DMS153 treated with DMSO at 0.1 percent for 48 hours (cell line): ENCODE results near the gene DHCR7.
A peak's percentile ranks its signal among the peaks of the same experiment; 100 is the strongest.

Experiments
- DNase-seq: peaks from one replicate; lab custom pipeline; 2025; ENCODE audit not compliant: unreplicated experiment; lab: John Stamatoyannopoulos, UW

Gene DHCR7

DNA sequence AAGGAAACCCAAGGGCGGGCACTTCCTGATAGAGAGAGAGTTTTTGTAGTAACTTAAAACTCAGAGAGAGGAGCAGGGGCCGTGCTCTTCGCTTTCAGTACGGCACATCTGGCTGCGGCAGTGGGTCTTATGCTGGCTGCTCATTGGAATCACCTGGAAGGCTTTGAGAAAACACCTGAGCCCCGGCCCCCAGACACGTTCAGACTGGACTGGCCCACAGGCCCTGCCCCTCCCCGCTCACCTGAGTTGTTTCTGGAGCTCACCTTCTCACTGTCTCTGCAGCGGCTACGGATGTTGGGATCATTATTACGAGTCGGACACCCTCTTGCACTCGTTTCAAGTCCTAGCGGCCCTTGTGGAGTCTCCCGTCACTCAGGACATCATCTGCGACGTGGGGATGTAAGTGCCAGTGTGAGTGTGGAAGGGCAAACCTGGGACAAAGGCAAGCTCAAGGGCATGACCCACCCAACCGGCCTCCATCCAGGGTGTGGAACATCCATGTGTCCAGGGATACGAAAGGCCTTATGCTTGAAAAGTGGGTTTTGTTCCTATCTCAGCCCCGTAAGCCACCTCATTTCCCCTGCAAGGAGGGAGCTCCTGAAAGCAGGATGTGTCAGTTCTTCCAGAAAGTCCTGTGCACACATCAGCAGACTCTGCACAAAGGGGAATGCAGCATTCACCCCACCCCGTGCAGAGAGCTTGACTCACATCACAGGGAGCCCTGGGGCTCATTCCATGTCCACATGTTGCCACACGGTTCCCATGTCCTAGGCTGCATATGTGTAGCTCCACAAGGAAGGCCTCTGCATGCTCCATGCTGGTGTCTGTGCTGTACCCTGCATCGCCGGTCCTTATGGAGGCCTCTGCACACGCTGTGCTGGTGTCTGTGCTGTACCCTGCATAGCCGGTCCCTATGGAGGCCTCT, 10.2 kb upstream of the DHCR7 start:
- DNase-seq: no peak

DNA sequence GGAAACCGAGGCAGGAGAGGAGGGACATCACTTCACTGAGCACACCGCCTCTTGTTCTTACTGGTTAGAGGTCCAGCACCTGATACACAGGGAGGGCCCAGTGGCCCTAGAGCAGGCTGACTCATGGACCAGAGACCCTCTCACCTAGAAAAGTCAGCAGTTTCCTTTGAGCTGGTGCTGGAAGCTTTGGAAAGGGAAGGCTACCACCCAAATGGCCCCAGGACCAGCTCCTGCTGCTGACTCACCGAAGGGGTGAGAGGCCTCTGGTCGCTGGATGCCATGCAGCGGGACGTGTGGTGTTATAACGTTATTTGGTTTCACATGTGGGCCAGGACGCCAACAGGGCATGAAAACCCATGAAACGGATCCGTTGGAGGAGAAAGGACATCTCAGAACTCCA, 8.6 kb upstream of the DHCR7 start:
- no peak for DNase-seq

DNA sequence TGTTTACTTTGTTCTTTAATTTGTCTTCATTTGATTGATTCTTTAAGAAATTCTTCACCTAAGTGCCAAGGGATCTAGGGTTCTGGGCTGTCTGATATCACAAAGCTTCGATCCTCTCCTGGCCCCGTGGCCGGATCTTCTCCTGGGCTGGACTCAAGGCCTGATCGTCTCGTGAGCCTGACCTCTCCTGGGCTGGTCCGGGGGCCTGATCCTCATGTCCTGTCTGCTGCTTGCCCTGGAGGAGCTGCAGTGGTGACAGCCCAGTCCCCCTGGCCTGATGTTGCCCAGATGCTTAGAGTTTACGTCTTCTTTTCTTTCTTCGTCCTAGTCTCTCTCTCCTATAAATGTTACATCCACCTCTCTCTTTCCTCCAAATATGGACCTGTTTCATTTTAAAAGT, 8.1 kb upstream of the DHCR7 start:
- DNase-seq: no peak

DNA sequence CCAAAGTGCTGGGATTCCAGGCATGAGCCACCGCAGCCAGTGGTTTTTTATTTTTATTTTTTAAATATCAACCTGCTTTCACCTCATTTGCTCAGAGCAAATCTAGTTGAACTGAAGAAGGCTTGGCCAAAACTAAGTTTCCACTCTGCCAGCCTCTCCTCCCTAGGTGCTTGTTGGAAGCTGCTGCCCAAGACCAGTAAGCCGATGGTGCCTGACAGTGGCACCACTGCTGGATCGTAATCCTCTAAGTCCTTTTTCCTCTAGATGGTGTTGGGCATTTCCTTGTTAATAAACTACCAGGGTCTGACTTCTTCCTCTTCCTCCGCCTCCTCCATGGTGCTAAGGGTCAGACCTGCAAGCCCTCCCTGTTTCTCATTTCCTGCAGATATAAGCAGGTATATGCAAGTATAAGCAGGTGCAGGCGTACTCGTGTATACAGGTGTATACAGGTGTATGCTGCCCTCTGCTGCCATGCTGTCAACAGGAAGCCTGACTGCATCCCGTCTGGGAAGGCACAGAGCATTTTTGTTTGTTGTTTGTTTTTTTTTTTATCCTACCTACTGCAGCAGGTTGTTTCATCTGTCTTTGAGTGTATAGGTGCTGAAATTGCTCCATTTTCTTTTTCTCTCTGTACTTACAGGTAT, 6.4 kb upstream of the DHCR7 start:
- DNase-seq: no peak

DNA sequence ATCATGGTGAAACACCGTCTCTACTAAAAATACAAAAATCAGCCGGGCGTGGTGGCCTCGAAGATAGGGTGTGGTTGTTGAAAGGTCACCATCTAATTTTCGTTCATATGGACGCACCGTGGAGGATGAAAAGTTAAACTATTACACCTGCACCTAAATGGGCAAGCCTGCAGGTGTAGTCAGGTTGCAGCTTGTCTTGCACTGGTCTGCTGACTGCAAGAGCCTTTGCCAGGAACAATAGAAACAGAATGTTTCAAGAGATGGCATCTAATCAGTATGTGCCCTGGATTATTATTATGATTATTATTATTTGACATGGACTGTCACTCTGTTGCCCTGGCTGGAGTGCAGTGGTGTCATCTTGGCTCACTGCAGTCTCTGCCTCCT, 5.7 kb upstream of the DHCR7 start:
- no peak for DNase-seq

DNA sequence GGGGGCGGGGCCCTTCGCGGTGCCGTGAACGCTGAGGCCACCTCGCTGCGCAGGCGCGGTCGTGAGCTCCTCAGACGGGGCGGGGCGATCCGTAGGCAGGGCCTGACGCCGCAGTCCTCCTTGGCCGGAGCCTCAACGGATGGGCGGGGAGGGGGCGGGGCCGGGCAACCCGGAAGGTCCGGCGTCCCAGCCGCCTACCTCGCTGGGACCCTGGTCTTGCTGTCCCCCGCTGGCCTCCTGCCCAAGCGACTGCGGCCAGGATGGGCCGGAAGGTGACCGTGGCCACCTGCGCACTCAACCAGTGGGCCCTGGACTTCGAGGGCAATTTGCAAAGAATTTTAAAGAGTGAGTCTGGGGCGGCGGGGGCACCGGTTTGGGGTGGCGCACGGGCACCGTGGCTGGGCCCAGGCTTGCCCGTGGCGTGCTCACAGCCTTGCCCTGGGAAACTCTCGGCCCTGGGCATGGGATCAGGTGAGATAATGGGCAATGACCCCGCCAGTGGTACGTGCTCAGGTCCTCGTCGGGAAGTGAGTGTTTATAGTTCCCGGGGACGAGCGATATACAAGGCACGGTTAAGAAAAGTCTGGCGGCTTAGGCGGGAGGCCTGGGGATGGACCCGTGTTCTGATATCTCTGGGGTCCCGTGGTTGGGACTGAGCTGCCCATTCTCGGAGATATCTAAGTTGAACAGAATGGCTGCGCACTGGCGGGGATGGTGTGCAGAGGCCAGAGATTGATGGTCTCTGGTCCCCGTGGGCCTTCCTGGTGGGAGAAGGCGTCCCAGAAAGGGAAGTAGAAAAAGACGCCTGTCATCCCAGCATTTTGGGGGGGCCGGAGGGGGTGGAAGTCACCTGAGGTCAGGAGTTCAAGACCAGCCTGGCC, 5.1 kb upstream of the DHCR7 start, which contains the start of gene NADSYN1:
NADSYN1 (plus strand) TSS at position 167 of the 881 bp plus-strand sequence; CDS start at position 261, 94 bp downstream.
- peak; percentile 85 for DNase-seq

DNA sequence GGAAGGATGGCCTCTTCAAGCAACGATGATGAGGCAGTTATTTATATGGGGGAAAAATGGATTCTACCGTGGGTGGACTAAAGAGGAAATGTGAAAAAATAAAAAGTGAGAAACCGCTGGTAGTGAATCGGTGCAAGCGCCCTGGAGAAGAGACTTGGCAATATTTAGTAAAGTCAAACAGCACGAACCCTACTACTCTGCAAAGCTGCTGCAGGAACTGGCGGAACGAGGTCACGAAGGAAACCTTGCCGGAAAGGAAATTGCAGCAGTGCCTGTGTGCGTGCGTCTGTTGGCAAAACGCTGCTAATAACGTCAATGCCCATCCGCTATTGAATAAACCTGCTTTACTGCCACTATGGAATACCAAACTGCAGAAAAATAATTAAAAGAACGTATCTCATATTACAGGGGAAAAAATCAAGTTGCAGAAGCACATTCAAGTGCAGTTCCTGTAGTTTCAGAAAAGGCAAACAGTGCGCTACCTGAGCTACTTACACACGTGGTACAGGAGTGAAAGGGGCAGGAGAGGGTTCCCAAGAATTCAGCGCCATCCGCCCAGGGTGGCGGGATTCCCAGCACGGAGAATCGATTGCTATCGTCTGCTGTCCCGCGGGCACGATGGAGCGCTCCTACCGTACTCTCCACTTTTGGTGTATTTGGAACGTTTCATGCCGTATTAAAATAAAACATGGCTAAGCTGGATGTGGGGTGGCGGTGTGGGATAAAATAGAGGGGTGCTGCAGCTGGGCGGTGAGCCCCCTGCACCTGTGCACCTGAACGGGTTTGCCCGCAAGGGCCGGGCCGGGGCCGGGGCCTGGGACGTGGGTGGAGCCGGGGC, 4.2 kb upstream of the DHCR7 start:
- peak; percentile 44 for DNase-seq

DNA sequence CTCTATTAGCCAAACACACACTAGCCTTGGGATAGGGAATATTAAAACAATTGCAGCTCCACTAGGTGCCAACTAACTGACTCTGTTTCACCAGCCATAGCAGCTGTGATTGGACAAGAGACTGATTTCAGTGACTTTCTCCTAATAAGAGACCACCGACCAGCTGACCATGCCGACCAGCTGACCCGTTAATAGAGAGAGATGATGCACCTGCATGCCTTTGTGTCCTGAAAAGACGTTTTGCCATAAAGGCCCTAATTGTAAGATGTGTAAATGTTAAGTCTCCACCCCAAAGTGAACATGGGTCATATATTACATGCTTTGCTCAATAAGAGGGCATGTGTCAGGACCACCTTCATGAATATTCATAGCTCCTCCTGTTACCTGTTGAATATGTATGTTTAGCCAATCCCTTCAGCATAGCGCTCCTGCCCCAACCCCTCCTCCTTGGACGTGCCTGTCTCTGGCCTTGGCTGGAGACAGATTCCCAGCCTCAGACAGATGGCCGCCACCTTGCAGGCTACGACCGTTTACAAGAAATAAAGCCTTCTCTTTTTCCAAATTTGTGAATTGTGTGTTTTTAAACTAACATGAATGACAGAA, 3.5 kb upstream of the DHCR7 start:
- peak; percentile 22 for DNase-seq

DNA sequence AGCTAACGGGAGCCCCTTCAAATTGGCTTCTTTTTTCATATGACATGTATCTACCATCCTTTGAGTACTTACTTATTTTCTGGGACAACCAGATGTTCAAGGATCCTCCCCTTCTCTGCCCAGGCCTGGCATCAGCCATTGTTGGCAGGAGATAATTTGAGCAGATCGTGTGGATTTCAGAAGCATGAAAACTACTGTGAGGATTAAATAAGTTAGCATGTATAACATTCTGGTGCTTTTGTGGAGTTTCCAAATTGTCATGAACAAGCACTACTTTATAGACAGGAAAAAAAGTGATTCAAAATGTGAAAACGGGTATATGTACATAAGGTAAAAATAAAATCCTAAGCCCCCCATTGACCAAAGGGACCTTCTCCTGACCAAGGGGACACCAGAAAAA, 2.7 kb upstream of the DHCR7 start:
- DNase-seq: no peak

DNA sequence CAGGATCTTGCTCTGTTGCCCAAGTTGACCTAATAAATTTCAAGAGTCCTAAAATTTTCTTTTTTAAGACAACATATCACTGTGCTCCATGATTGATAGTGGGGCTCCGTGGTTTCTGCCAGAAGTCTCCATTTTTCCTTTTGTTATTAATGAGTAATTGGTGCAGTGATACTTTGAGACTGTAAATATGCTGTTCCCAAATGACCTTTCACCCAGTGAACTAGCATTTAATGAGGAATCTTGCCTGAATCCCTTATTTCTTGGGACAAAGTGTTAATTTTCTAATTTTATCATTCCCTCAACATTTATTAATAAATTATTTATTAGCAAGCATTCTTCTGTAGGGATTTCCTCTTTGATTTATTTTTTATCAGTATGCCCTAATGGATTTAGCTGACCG, 2.3 kb upstream of the DHCR7 start:
- DNase-seq: no peak

DNA sequence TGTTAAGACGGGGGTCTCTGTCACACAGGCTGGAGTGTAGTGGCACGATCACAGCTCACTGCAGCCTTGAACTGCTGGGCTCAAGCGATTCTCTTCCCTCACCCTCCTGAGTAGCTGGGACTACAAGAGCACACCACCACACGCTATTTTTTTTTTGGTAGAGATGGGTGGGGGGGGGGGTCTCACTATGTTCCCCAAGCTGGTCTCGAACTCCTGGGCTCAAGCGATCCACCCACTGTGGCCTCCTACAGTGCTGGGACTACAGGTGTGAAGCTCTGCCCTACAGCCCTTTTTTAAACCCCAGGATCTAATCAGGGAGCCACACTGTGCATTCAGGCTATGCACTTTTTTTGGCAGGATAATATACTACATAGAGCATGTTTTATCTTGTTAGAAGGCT, 1.4 kb upstream of the DHCR7 start:
- no peak for DNase-seq

DNA sequence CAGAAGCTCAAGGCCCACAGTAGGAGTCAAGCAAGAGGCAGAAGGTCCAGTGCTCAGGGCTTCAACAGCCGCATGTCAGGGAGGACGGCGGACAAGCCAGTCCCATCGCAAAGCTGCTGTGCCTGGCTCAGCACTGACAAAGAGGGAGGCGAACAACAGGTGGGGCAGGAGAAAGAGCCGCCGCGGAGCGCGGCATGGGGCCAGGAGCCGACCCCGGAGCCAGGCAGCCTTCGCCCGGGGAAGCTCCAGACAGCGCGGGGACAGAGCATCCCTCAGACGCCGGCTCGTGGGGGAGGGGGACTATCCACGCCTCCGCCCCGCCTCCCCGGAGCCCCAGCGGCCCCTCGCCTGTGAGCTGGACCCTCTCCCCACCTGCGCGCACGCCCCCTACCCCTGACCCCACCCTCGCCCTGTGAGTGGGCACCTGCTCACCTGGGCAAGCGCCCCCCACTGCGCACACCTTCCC, 369 bp downstream of the DHCR7 start:
- DNase-seq: peak; percentile 17

DNA sequence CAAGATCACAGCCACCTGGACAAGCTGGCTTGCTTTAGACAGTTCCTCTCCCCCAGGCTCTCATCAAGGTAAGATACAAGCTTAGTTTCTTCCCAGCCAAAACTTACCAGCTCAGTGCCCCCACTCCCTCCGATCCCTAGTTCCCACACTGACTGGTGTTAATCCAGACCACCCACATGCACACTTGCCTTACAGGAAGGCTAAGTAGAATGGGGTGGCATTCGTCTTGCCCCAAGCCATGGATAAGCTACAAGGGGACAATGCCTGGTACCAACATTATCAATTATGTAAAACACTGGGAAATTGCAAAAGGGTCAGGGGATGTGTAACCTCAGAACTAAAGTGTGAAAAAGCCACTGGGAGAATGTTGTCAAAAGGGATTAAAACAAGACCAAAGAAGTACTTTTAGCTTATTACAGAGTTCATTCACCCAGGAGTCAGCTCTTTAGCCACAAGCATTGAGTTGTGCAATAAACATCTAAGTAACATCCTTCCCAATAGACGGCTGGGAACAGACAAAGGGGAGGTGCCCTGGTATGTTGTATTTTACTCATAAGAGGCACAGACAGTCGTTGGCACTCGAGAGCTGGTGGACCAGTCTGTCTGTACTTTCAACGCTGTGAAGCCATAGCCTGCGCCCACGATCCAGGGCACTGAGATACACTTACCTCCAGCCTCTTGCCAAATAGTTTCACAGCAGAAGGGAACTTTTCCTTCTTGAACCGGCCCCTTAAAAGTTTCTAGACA, 1.1 kb downstream of the DHCR7 start:
- no peak for DNase-seq

DNA sequence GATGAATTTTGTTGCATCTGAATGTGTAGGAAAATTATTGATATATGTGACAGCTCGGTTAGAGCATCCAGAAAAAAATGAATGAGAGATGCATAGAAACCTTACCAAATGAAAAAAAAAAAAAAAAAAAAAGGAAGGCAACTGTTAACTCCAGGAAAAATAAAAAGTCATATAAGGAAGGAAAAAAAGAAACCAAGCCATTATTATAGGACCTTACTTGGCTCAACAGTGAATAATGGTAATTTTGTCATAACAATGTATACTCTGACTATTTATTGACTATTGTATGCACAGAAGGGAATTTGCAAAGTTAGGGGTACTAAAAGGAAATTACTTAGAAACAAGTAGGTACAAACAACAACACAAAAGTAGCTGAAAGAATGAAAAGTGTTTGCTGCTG, 2.0 kb downstream of the DHCR7 start:
- DNase-seq: no peak

DNA sequence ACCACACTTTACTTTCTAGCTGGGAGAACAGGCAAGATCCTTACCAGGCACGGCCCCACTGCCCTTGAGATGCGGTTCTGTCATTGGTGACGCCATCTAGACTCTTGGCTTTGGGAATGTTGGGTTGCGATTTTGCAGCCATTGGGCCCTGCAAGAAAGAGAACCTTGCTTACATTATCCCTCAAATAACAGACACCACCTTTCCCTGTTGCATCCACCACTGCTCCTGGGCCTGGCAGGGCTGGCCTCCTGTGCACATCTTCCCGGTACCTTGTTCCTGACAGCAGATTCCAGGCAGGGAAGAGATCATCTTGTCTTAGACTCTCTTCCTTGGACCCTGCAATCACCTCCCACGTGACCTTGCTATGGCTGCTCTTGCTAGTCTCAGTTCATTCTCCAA, 3.4 kb downstream of the DHCR7 start:
- no peak for DNase-seq

DNA sequence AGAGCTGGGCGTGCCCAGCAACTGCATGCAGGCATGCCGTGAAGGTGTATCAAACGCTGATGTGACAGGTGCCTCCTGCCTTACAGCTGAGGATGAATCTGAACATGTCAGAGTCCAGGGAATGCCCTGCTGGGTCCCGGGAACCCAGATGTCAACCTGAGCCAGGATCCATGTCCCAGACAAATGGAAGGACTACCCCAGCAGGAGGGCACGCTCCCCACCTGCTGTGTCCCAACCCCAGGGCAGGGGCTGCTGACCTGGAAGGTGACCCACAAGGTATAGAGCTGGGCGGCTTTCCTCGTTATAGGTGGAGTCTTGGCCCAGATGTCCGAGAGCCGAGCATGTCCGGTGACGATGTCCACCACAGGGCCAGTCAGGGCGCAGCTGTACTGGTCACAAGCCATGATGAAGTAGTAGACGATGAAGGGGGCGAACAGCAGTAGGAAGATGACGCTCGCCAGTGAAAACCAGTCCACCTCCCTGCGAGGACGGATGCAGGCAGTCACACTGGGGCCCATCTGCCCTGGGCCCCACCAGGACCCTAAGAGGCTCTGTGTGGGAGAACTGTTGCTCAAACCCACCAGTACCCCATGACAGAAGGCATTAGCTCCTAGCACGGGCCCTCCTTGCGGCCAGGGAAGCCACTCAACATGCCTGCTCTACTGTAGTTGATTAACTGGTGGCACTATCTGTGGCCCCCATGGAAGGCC, 4.3 kb downstream of the DHCR7 start:
- no peak for DNase-seq

DNA sequence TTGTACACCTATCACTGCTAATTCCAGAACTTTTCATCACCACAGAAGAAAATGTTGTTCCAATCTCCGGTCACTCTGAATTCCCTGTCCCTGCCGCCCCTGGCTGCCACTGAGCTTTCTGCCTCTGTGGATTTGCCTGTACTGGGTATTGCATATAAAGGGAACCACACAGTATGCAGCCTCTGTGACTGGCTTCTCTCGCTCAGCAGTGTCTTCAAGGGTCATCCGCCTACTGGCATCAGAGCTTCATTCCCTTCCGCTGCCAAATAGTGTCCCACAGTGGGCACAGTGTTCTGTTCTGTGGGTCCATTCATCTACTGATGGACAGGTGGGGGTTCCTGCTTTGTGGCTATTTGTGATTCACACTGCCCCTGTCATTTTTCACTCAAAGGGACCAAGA, 5.3 kb downstream of the DHCR7 start:
- DNase-seq: no peak

DNA sequence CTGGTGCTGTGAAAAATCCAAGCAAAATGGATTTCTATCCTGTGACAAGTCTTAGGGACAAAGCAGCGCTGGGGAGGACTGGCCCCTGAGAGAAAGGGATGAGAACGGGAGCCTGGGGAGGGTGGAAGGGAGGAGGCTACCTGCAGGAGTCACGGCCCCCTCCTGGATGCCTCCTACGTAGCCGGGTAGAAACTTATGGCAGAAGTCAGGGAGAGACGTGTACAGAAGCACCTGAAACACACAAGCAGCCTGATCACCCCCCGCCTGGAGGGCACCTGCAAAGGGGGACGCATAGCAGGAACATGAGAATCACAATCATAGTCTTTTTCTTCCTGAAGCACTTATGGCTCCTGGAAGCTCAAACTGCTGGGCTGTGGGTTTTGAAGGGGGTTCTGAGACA, 6.1 kb downstream of the DHCR7 start:
- DNase-seq: no peak

DNA sequence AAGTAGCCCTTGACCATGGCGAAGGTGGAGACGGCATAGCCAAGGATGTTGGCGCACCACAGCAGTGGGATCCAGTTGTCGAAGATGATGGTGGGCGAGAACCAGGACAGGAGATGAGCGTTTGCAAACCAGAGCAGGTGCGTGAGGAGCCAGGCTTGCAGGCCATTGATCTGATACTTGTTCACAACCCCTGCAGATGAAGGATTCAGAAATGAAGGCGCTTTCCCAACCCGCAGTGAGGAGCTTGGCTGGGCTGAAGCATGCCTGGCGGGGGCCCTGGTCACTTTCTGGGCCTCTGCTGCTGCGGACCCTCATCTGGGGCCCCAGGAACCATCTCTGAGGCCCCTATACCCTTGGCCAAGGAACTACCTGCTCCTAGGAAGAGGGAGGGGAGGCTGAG, 6.9 kb downstream of the DHCR7 start:
- DNase-seq: no peak
